GM12878 (cell line): ENCODE measurements around the gene RAPGEF6. TPM values are rescaled to one million over a fixed set of nuclear protein-coding genes. Genes with fewer than 3 reads are reported as not detected.

ENCODE experiments used
- ATAC-seq: fragments of 200-7000 bp; cut with Tn5 transposase; 3 replicates; pipeline ENCODE4 v1.9.1; 2020; ENCODE audit warnings: mild to moderate bottlenecking, moderate library complexity
- BruUV-seq: library from RNA; stranded (reverse); fragments of 400-500 nt; replicated peaks from 2 replicates; lab custom pipeline; 2021; lab: Mats Ljungman, UMichigan
- CTCF ChIA-PET: fragments of 300-600 bp; sonication (Branson Sonifier 250); formaldehyde crosslinking; extraction: SDS; loops from one replicate; lab custom pipeline; 2021; ENCODE audit warnings: inconsistent platforms; lab: Yijun Ruan, JAX
- POLR2A ChIA-PET: fragments of 350-600 bp; formaldehyde crosslinking; extraction: SDS; loops from one replicate; lab custom pipeline; 2021; ENCODE audit warnings: inconsistent platforms; lab: Charles Lee
- RAD21 ChIA-PET: fragments of 300-600 bp; sonication (Branson Sonifier 250); formaldehyde crosslinking; loops from one replicate; lab custom pipeline; 2023; ENCODE audit warnings: antibody characterized with exemption; ENCODE audit not compliant: unreplicated experiment; lab: Charles Lee
- SMC1A ChIA-PET: fragments of 300-600 bp; sonication (Branson Sonifier 250); formaldehyde crosslinking; loops from one replicate; lab custom pipeline; 2023; ENCODE audit not compliant: unreplicated experiment, uncharacterized antibody; lab: Charles Lee
- DNase-seq: peaks from one replicate; pipeline ENCODE4 v3.0.0-alpha.2; 2011; ENCODE audit warnings: low read depth, low spot score
- FAIRE-seq: peaks from 3 replicates; lab custom pipeline; 2011; peaks lifted over from hg19 to GRCh38; lab: Jason Lieb, UNC
- H2AFZ ChIP-seq: 2 replicates; pipeline ENCODE4 v1.6.0; 2011; ENCODE audit warnings: low read depth, low read length, control low read depth; ENCODE audit not compliant: control insufficient read depth
- H3K27ac ChIP-seq: 2 replicates; pipeline ENCODE4 v1.5.1; 2011; ENCODE audit warnings: control low read depth; ENCODE audit not compliant: control insufficient read depth, insufficient read depth
- H3K27me3 ChIP-seq, 2 experiments: replicated peaks in 1 of 2; 2 replicates each; pipeline versions ENCODE4 v1.6.0 to v1.6.1; 2011; ENCODE audit warnings: low read length in 1 of 2; ENCODE audit not compliant: control insufficient read depth in 2 of 2, insufficient read depth in 2 of 2
- H3K36me3 ChIP-seq, 2 experiments: 2 replicates each; pipeline ENCODE4 v1.5.1; 2011; ENCODE audit warnings: low read length in 1 of 2; ENCODE audit not compliant: control insufficient read depth in 2 of 2, insufficient read depth in 2 of 2
- H3K4me1 ChIP-seq: 2 replicates; pipeline ENCODE4 v1.6.1; 2011; ENCODE audit warnings: mild to moderate bottlenecking, low read length, moderate library complexity, mixed read lengths; ENCODE audit not compliant: control insufficient read depth, insufficient read depth
- H3K4me2 ChIP-seq: 2 replicates; pipeline ENCODE4 v1.6.0; 2011; ENCODE audit warnings: control low read depth; ENCODE audit not compliant: control insufficient read depth, insufficient read depth
- H3K4me3 ChIP-seq: fragments of 200-600 bp; sonication (generic); 2 replicates; pipeline ENCODE4 v1.5.1; 2016
- H3K79me2 ChIP-seq: 2 replicates; pipeline ENCODE4 v1.6.0; 2011; ENCODE audit warnings: low read length; ENCODE audit not compliant: control insufficient read depth, insufficient read depth
- H3K9ac ChIP-seq: 2 replicates; pipeline ENCODE4 v1.8.0; 2011; ENCODE audit warnings: low read length, control low read depth, mixed read lengths; ENCODE audit not compliant: control insufficient read depth, insufficient read depth
- H3K9me3 ChIP-seq: replicated peaks from 3 replicates; pipeline ENCODE4 v1.5.1; 2011; ENCODE audit warnings: mild to moderate bottlenecking, low read length; ENCODE audit not compliant: control insufficient read depth, insufficient read depth
- H4K20me1 ChIP-seq: 2 replicates; pipeline ENCODE4 v1.6.0; 2011; ENCODE audit not compliant: control insufficient read depth, insufficient read depth
- ATF7 ChIP-seq: fragments of 450-650 bp; IDR thresholded peaks from 2 replicates; pipeline ENCODE4 v1.6.1; 2016; ENCODE audit warnings: low read depth, mild to moderate bottlenecking
- BACH1 ChIP-seq: fragments of 450-650 bp; IDR thresholded peaks from 2 replicates; pipeline ENCODE4 v1.6.1; 2017; ENCODE audit warnings: mild to moderate bottlenecking, borderline replicate concordance
- CHD2 ChIP-seq: IDR thresholded peaks from 2 replicates; pipeline ENCODE4 v1.6.1; 2011; ENCODE audit warnings: low read depth, low read length, improper control_type of control experiment, borderline replicate concordance
- FOXM1 ChIP-seq: IDR thresholded peaks from 2 replicates; pipeline ENCODE4 v1.6.1; 2012; ENCODE audit warnings: low read depth, mild to moderate bottlenecking, inconsistent platforms, low read length, moderate library complexity
- RFX5 ChIP-seq: IDR thresholded peaks from 2 replicates; pipeline ENCODE4 v1.6.1; 2011; ENCODE audit warnings: low read depth, low read length, improper control_type of control experiment
- ZNF207 ChIP-seq: fragments of 450-650 bp; IDR thresholded peaks from 2 replicates; pipeline ENCODE4 v1.6.1; 2014; ENCODE audit warnings: antibody characterized with exemption, mild to moderate bottlenecking, borderline replicate concordance
- WGBS: methylation state at CpG from one replicate; pipeline ENCODE4 v1.1.6; 2016; ENCODE audit warnings: low lambda C conversion rate; ENCODE audit not compliant: insufficient replicate concordance, insufficient coverage; ENCODE audit errors: missing lambda C conversion rate; 5-methylcytosine and 5-hydroxymethylcytosine counted together
- in situ Hi-C: fragments of 300-500 bp; cut with MboI; formaldehyde crosslinking; loops from 9 replicates; pipeline ENCODE4 v1.14.3; 2018; ENCODE audit warnings: mixed read lengths
- intact Hi-C: fragments of 100-400 bp; cut with micrococcal nuclease; formaldehyde crosslinking; loops from one replicate; pipeline ENCODE4 v1.14.2; 2022; ENCODE audit not compliant: unreplicated experiment
- polyA plus RNA-seq, 11 experiments: library from polyadenylated mRNA; depleted of rRNA in 4 of 11; unstranded in 6 of 11; stranded (reverse) in 5 of 11; fragments of >200 nt; fragmentation: Nextera tagmentation in 4 of 11; fragmentation: Illumina TruSeq in 1 of 11; extraction: Ambion mirVana in 4 of 11; extraction: Trizol in 1 of 11; gene quantifications; 1 replicate in 1 of 11; 2 replicates in 10 of 11; pipeline versions ENCODE4 v1.2.1 to v1.2.3, GENCODE V29; 2011 to 2016; ENCODE audit warnings: inconsistent platforms in 2 of 11, missing spikeins in 2 of 11, low read depth in 1 of 11
- total RNA-seq, 4 experiments: library from RNA; depleted of rRNA in 3 of 4; stranded (reverse); fragments of >200 nt in 3 of 4; fragmentation: Illumina TruSeq in 1 of 4; extraction: Trizol in 1 of 4; gene quantifications; 2 replicates each; pipeline versions ENCODE4 v1.2.1 to v1.2.3, GENCODE V29; 2013 to 2021
- TF ChIP-seq, protein P1 (sequence below): fragments of 450-650 bp; IDR thresholded peaks from 2 replicates; pipeline ENCODE4 v1.6.1; 2017; ENCODE audit warnings: mild to moderate bottlenecking
- TF ChIP-seq, protein P2 (sequence below): fragments of 150-350 bp; IDR thresholded peaks from 2 replicates; pipeline ENCODE4 v1.6.1; 2016; ENCODE audit warnings: low read depth, low read length
- TF ChIP-seq, protein P3 (sequence below): fragments of 450-650 bp; IDR thresholded peaks from 2 replicates; pipeline ENCODE4 v1.6.1; 2018; ENCODE audit warnings: borderline replicate concordance, mild to moderate bottlenecking; ENCODE audit not compliant: partially characterized antibody

Gene RAPGEF6
- total and polyA plus RNA-seq, 10 of the 15 experiments (the other 5 are each of a cell fraction or from before 2014, with no cell fraction given), result 2.9 to 24.0 (median 14.2) TPM

DNA sequence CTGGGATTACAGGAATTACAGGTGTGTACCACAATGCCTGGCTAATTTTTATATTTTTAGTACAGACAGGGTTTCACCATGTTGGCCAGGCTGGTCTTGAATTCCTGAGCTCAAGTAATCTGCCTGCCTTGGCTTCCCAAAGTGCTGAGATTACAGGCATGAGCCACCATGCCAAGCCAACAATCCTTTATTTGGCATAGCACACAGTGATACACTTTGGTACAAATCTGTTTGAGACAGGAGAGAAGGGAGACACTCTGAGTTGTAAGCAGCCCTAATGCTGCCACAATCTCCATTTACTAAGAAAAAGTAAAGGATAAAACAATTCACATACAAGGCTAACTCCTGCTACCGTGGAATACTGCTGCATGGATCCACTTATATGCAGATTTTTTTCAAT lies 177.8 kb downstream of the RAPGEF6 start (continued):
- TF ChIP-seq FOXM1 (no peak), BACH1 (no peak), CHD2 (no peak)
- TF ChIP-seq, protein P1, sequence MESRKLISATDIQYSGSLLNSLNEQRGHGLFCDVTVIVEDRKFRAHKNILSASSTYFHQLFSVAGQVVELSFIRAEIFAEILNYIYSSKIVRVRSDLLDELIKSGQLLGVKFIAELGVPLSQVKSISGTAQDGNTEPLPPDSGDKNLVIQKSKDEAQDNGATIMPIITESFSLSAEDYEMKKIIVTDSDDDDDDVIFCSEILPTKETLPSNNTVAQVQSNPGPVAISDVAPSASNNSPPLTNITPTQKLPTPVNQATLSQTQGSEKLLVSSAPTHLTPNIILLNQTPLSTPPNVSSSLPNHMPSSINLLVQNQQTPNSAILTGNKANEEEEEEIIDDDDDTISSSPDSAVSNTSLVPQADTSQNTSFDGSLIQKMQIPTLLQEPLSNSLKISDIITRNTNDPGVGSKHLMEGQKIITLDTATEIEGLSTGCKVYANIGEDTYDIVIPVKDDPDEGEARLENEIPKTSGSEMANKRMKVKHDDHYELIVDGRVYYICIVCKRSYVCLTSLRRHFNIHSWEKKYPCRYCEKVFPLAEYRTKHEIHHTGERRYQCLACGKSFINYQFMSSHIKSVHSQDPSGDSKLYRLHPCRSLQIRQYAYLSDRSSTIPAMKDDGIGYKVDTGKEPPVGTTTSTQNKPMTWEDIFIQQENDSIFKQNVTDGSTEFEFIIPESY, result no peak
- TF ChIP-seq, protein P2, sequence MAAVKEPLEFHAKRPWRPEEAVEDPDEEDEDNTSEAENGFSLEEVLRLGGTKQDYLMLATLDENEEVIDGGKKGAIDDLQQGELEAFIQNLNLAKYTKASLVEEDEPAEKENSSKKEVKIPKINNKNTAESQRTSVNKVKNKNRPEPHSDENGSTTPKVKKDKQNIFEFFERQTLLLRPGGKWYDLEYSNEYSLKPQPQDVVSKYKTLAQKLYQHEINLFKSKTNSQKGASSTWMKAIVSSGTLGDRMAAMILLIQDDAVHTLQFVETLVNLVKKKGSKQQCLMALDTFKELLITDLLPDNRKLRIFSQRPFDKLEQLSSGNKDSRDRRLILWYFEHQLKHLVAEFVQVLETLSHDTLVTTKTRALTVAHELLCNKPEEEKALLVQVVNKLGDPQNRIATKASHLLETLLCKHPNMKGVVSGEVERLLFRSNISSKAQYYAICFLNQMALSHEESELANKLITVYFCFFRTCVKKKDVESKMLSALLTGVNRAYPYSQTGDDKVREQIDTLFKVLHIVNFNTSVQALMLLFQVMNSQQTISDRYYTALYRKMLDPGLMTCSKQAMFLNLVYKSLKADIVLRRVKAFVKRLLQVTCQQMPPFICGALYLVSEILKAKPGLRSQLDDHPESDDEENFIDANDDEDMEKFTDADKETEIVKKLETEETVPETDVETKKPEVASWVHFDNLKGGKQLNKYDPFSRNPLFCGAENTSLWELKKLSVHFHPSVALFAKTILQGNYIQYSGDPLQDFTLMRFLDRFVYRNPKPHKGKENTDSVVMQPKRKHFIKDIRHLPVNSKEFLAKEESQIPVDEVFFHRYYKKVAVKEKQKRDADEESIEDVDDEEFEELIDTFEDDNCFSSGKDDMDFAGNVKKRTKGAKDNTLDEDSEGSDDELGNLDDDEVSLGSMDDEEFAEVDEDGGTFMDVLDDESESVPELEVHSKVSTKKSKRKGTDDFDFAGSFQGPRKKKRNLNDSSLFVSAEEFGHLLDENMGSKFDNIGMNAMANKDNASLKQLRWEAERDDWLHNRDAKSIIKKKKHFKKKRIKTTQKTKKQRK, result no peak

DNA sequence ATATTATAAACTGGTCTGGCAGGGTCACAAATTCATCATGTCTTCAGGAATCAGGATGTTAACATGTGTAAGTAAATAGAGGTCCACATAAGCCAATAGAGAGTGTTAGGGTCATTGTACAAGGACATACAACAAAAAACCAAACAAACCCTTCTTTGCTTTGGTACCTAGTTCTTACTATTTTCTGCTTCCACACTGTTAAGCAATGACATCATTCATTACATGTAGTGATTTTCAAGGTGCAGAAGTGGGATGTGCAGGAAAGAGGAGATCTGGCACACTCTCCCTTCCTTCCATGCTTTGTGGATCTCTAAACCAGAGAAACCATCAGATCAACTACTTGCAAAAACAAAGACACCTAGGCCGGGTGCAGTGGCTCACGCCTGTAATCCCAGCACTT lies 184.1 kb downstream of the RAPGEF6 start:
- RAD21 ChIA-PET, result no interaction called here
- no peaks in the 10 kb centered on the region for H3K27me3 ChIP-seq
- no peaks in the 10 kb centered on the region for H3K4me1 ChIP-seq
- no peaks in the 10 kb centered on the region for H3K79me2 ChIP-seq
- no peak for FAIRE-seq
- no peak overlapping the region for H3K4me3 ChIP-seq
- H4K20me1 ChIP-seq, result no peaks in the 10 kb centered on the region
- no TSS peak for BruUV-seq
- no peak overlapping the region for H2AFZ ChIP-seq
- no peak for DNase-seq
- CTCF ChIA-PET, result no interaction called here
- no peak for ATAC-seq
- in situ Hi-C loops, result no loop called here
- POLR2A ChIA-PET, result no interaction called here
- H3K9me3 ChIP-seq, result no peaks in the 10 kb centered on the region
- no peak overlapping the region for H3K4me2 ChIP-seq
- peaks cover 2 to 11% of the 10 kb centered on the region in 2 experiments; a peak in 3 of 4 replicates for H3K36me3 ChIP-seq
- intact Hi-C loops, result no loop called here
- H3K9ac ChIP-seq, result no peak overlapping the region
- WGBS, result 97% methylated on average over 2 of the region's 2 CpGs
- SMC1A ChIA-PET, result no interaction called here
- H3K27ac ChIP-seq, result no peak overlapping the region
- TF ChIP-seq ATF7 (0 out of 2 replicates have a peak, but pooled peaks have one; percentile 16), RFX5 (no peak), ZNF207 (no peak)
- TF ChIP-seq, protein P3, sequence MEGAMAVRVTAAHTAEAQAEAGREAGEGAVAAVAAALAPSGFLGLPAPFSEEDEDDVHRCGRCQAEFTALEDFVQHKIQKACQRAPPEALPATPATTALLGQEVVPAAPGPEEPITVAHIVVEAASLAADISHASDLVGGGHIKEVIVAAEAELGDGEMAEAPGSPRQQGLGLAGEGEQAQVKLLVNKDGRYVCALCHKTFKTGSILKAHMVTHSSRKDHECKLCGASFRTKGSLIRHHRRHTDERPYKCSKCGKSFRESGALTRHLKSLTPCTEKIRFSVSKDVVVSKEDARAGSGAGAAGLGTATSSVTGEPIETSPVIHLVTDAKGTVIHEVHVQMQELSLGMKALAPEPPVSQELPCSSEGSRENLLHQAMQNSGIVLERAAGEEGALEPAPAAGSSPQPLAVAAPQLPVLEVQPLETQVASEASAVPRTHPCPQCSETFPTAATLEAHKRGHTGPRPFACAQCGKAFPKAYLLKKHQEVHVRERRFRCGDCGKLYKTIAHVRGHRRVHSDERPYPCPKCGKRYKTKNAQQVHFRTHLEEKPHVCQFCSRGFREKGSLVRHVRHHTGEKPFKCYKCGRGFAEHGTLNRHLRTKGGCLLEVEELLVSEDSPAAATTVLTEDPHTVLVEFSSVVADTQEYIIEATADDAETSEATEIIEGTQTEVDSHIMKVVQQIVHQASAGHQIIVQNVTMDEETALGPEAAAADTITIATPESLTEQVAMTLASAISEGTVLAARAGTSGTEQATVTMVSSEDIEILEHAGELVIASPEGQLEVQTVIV, result no peak
